ENCODE data around the gene DPEP3. TPM values are rescaled to one million over a fixed set of nuclear protein-coding genes. Genes with fewer than 3 reads are reported as not detected.
A peak's percentile ranks its signal among the peaks of the same experiment; 100 is the strongest.

Gene DPEP3
- polyA plus RNA-seq, 1 donor (not counting 4 experiments of a cell fraction or from before 2014, with no cell fraction given) = not detected

GRCh38 chr16:68022728-68023537, 42.6 kb upstream of the DPEP3 start, which contains the start of the genes DDX28 and DUS2:
Gene DDX28, minus strand, starts transcription at chr16:68023232. Its CDS starts 30 bp downstream, at chr16:68023202.
Gene DUS2, plus strand, starts transcription at chr16:68023284. Its CDS starts 14,740 bp downstream, at chr16:68038024.
- peak within 1 kb of the TSS; percentile 96 for H3K4me2 ChIP-seq (ENCODE audit: control insufficient read depth, extremely low read depth, insufficient read depth, low read depth, low read length)
- H3K9me1 ChIP-seq (ENCODE audit: control insufficient read depth, extremely low read depth, insufficient read depth, low read length) = peaks cover 3% of the 10 kb centered on the region
- FAIRE-seq (peak; percentile 48), DNase-seq (ENCODE audit: low read depth, low spot score) (peak; percentile 62)
- dilution Hi-C loops (cut with MboI; ENCODE audit: extremely low pct_ligation_motif_present, low sequenced_read_pairs) = no loop called here
- H3K9me3 ChIP-seq (ENCODE audit: control insufficient read depth, low read depth, low read length) = no peaks in the 10 kb centered on the region
- H3K9ac ChIP-seq (ENCODE audit: control insufficient read depth, extremely low read depth, insufficient read depth, low read length) = peak within 1 kb of the TSS; percentile 99
- peaks cover 7 to 13% of the 10 kb centered on the region in 2 experiments for H3K36me3 ChIP-seq (ENCODE audit: control insufficient read depth in 2 of 2, extremely low read depth in 1 of 2, insufficient read depth in 2 of 2, low read length in 2 of 2)
- peaks cover 51% of the 10 kb centered on the region for H3K79me2 ChIP-seq (ENCODE audit: control insufficient read depth, insufficient read depth, low read length)
- peak within 1 kb of the TSS; percentile 86 to 96 (median 92) for H3K4me3 ChIP-seq (ENCODE audit: control insufficient read depth in 2 of 3, extremely low read depth in 1 of 3, insufficient read depth in 2 of 3, low read depth in 1 of 3, low read length in 3 of 3)
- no peaks in the 10 kb centered on the region for H4K20me1 ChIP-seq (ENCODE audit: control insufficient read depth, extremely low read depth, insufficient read depth, low read length)
- no peaks in the 10 kb centered on the region for H3K27me3 ChIP-seq (ENCODE audit: control insufficient read depth, extremely low read depth, insufficient read depth, low read length)
- peak within 1 kb of the TSS; percentile 98 for H3K27ac ChIP-seq (ENCODE audit: control insufficient read depth, insufficient read depth, low read length)
- H3K4me1 ChIP-seq (ENCODE audit: control insufficient read depth, extremely low read depth, insufficient read depth, low read length) = peaks cover 22% of the 10 kb centered on the region
- peak within 1 kb of the TSS; percentile 99 for H2AFZ ChIP-seq (ENCODE audit: control insufficient read depth, low read length)
- TF ChIP-seq EZH2 (IDR thresholded peaks at IDR 0.05; ENCODE audit: low read length) = no peak
- peak in 1 of 3 experiments; percentile 16 for TF ChIP-seq CTCF (optimal IDR thresholded peaks at IDR 0.05 in 1 of 3, IDR thresholded peaks at IDR 0.05 in 1 of 3, conservative IDR thresholded peaks at IDR 0.05 in 1 of 3; ENCODE audit: extremely low read depth in 1 of 3, insufficient read depth in 2 of 3, low read length in 3 of 3)

GRCh38 chr16:68022278-68022727, 42.0 kb upstream of the DPEP3 start:
- TF ChIP-seq EZH2 (IDR thresholded peaks at IDR 0.05; ENCODE audit: low read length) = no peak
- no peak for TF ChIP-seq CTCF (optimal IDR thresholded peaks at IDR 0.05 in 1 of 3, IDR thresholded peaks at IDR 0.05 in 1 of 3, conservative IDR thresholded peaks at IDR 0.05 in 1 of 3; ENCODE audit: extremely low read depth in 1 of 3, insufficient read depth in 2 of 3, low read length in 3 of 3)
- H3K4me2 ChIP-seq (ENCODE audit: control insufficient read depth, extremely low read depth, insufficient read depth, low read depth, low read length) = peak overlapping the region; percentile 86
- H3K27ac ChIP-seq (ENCODE audit: control insufficient read depth, insufficient read depth, low read length) = peak overlapping the region; percentile 98
- H3K36me3 ChIP-seq (ENCODE audit: control insufficient read depth in 2 of 2, extremely low read depth in 1 of 2, insufficient read depth in 2 of 2, low read length in 2 of 2) = peaks cover 7 to 12% of the 10 kb centered on the region in 2 experiments
- DNase-seq (ENCODE audit: low read depth, low spot score) (no peak), FAIRE-seq (no peak)
- no peaks in the 10 kb centered on the region for H3K27me3 ChIP-seq (ENCODE audit: control insufficient read depth, extremely low read depth, insufficient read depth, low read length)
- H2AFZ ChIP-seq (ENCODE audit: control insufficient read depth, low read length) = peak overlapping the region; percentile 99
- H3K79me2 ChIP-seq (ENCODE audit: control insufficient read depth, insufficient read depth, low read length) = peaks cover 49% of the 10 kb centered on the region
- peaks cover 22% of the 10 kb centered on the region for H3K4me1 ChIP-seq (ENCODE audit: control insufficient read depth, extremely low read depth, insufficient read depth, low read length)
- H4K20me1 ChIP-seq (ENCODE audit: control insufficient read depth, extremely low read depth, insufficient read depth, low read length) = no peaks in the 10 kb centered on the region
- H3K9ac ChIP-seq (ENCODE audit: control insufficient read depth, extremely low read depth, insufficient read depth, low read length) = peak overlapping the region; percentile 99
- peaks cover 3% of the 10 kb centered on the region for H3K9me1 ChIP-seq (ENCODE audit: control insufficient read depth, extremely low read depth, insufficient read depth, low read length)
- no peaks in the 10 kb centered on the region for H3K9me3 ChIP-seq (ENCODE audit: control insufficient read depth, low read depth, low read length)
- peak overlapping the region; percentile 86 to 96 (median 92) for H3K4me3 ChIP-seq (ENCODE audit: control insufficient read depth in 2 of 3, extremely low read depth in 1 of 3, insufficient read depth in 2 of 3, low read depth in 1 of 3, low read length in 3 of 3)
- dilution Hi-C loops (cut with MboI; ENCODE audit: extremely low pct_ligation_motif_present, low sequenced_read_pairs) = no loop called here

Data from keratinocyte (primary cell).